Caco-2 (cell line): ENCODE data around the gene PPP1R9B. TPM values are rescaled to one million over a fixed set of nuclear protein-coding genes. Genes with fewer than 3 reads are reported as not detected.

Source experiments
- BruUV-seq: library from RNA; stranded (reverse); fragments of 400-500 nt; replicated peaks from 2 replicates; lab custom pipeline; 2021; lab: Mats Ljungman, UMichigan
- CTCF ChIA-PET: fragments of 300-600 bp; sonication (Branson Sonifier 250); formaldehyde crosslinking; loops from one replicate; lab custom pipeline; 2022; ENCODE audit warnings: antibody characterized with exemption; lab: Charles Lee
- POLR2A ChIA-PET: fragments of 300-600 bp; sonication (Branson Sonifier 250); formaldehyde crosslinking; loops from one replicate; lab custom pipeline; 2022; ENCODE audit warnings: antibody characterized with exemption; lab: Charles Lee
- DNase-seq, 2 experiments: peaks; one replicate each; pipeline versions ENCODE4 v3.0.0 to v3.0.0-alpha.2; 2020 to 2022
- H3K27me3 ChIP-seq: replicated peaks from 2 replicates; pipeline ENCODE4 v1.6.0; 2011; ENCODE audit warnings: low read length; ENCODE audit not compliant: control insufficient read depth, insufficient read depth
- H3K36me3 ChIP-seq: 2 replicates; pipeline ENCODE4 v1.5.1; 2011; ENCODE audit warnings: low read length; ENCODE audit not compliant: control insufficient read depth, insufficient read depth
- H3K4me1 ChIP-seq: fragments of 250-450 bp; sonication (Bioruptor Pico); 2 replicates; pipeline ENCODE4 v1.5.1; 2020; ENCODE audit warnings: mild to moderate bottlenecking
- H3K4me3 ChIP-seq: 2 replicates; pipeline ENCODE4 v1.5.1; 2011; ENCODE audit warnings: low read depth, mild to moderate bottlenecking, control low read depth, low read length
- H3K9me3 ChIP-seq: fragments of 250-450 bp; sonication (Bioruptor Pico); 2 replicates; pipeline ENCODE4 v1.5.1; 2020; ENCODE audit warnings: mild to moderate bottlenecking, moderate library complexity
- H3K27ac Mint-ChIP-seq: one replicate; pipeline ENCODE4 v1.8.0; 2022; ENCODE audit warnings: mixed read lengths; ENCODE audit not compliant: unreplicated experiment
- H3K27me3 Mint-ChIP-seq: one replicate; pipeline ENCODE4 v1.8.0; 2022; ENCODE audit warnings: mixed read lengths; ENCODE audit not compliant: insufficient read depth, unreplicated experiment
- H3K36me3 Mint-ChIP-seq: one replicate; pipeline ENCODE4 v1.8.0; 2022; ENCODE audit warnings: mild to moderate bottlenecking, mixed read lengths; ENCODE audit not compliant: insufficient read depth, unreplicated experiment
- H3K4me1 Mint-ChIP-seq: one replicate; pipeline ENCODE4 v1.8.0; 2022; ENCODE audit warnings: low read depth, mixed read lengths; ENCODE audit not compliant: unreplicated experiment
- H3K4me3 Mint-ChIP-seq: one replicate; pipeline ENCODE4 v1.8.0; 2022; ENCODE audit warnings: mild to moderate bottlenecking, moderate library complexity, mixed read lengths; ENCODE audit not compliant: unreplicated experiment
- H3K9me3 Mint-ChIP-seq: one replicate; pipeline ENCODE4 v1.8.0; 2022; ENCODE audit warnings: mixed read lengths; ENCODE audit not compliant: unreplicated experiment
- CTCF ChIP-seq, 2 experiments: fragments of 200-600 bp in 1 of 2; IDR thresholded peaks; 1 replicate in 1 of 2; 2 replicates in 1 of 2; pipeline versions ENCODE4 v1.5.1 to v1.8.0; 2011 to 2022; ENCODE audit warnings: antibody characterized with exemption in 1 of 2, control low read depth in 1 of 2, inconsistent platforms in 1 of 2, low read depth in 1 of 2, low read length in 1 of 2, mild to moderate bottlenecking in 1 of 2, moderate library complexity in 1 of 2; ENCODE audit not compliant: insufficient read depth in 1 of 2, severe bottlenecking in 1 of 2, unreplicated experiment in 1 of 2
- intact Hi-C: fragments of 100-400 bp; cut with micrococcal nuclease; formaldehyde crosslinking; loops from one replicate; pipeline ENCODE4 v1.10.0; 2022; ENCODE audit not compliant: unreplicated experiment
- total RNA-seq: library from RNA; stranded (reverse); gene quantifications from 2 replicates; pipeline ENCODE4 v1.2.3, GENCODE V29; 2022

The PPP1R9B gene
- total RNA-seq, 1 experiment from 2014 or later, result 74.8 TPM

DNA sequence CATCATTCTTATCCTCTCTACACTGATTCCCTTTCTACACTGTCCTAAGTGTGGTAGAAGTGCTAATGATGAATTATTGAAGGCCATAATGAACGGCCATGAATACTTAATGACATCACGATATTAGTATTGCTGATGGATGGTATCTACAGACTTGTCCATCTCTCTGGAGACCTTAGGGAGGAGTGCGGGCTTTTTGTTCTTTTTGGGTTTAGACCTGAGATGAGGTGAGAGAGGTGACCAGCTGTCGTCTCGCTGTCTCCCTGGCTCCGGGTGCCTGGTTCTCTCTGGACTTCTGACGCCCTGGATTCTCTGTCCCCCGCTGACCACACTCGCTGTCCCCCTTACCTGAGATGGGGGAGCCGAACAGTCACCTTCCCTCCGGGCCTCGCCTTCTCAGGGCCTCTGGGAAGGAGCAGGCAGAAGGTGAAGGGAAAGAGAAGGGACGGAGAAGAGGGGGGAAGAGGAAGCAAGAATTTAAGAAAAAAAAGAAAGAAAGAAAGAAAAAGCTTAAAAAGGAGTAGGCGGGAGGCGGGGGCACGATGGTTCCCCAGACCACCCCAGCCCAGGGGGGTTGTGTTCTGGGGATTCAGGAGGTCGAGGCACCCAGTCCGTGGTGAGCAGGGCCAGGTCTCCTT is 32.4 kb upstream of the PPP1R9B start:
- no peaks in the 10 kb centered on the region for H3K9me3 ChIP-seq
- H3K4me1 ChIP-seq, result peaks cover 14% of the 10 kb centered on the region
- no peak overlapping the region for H3K4me3 ChIP-seq
- H3K36me3 Mint-ChIP-seq, result no peaks in the 10 kb centered on the region
- BruUV-seq, result no TSS peak
- H3K4me3 Mint-ChIP-seq, result no peak overlapping the region
- peaks cover 13% of the 10 kb centered on the region for H3K4me1 Mint-ChIP-seq
- H3K36me3 ChIP-seq, result no peaks in the 10 kb centered on the region
- H3K27me3 Mint-ChIP-seq, result no peaks in the 10 kb centered on the region
- intact Hi-C loops, result no loop called here
- H3K27ac Mint-ChIP-seq, result no peak overlapping the region
- no peaks in the 10 kb centered on the region for H3K9me3 Mint-ChIP-seq
- POLR2A ChIA-PET, result no interaction called here
- no peak for TF ChIP-seq CTCF (IDR thresholded peaks at IDR 0.05; ENCODE audit: insufficient read depth in 1 of 2, low read depth in 1 of 2, low read length in 1 of 2, severe bottlenecking in 1 of 2, unreplicated experiment in 1 of 2)
- no peaks in the 10 kb centered on the region for H3K27me3 ChIP-seq
- DNase-seq, result no peak
- CTCF ChIA-PET, result interaction anchor here (0.6 to 1.8 kb wide), 3 partner anchors 13 to 89 kb away, joined by 3 to 11 read pairs (median 4); no protein-coding TSS in a partner anchor

DNA sequence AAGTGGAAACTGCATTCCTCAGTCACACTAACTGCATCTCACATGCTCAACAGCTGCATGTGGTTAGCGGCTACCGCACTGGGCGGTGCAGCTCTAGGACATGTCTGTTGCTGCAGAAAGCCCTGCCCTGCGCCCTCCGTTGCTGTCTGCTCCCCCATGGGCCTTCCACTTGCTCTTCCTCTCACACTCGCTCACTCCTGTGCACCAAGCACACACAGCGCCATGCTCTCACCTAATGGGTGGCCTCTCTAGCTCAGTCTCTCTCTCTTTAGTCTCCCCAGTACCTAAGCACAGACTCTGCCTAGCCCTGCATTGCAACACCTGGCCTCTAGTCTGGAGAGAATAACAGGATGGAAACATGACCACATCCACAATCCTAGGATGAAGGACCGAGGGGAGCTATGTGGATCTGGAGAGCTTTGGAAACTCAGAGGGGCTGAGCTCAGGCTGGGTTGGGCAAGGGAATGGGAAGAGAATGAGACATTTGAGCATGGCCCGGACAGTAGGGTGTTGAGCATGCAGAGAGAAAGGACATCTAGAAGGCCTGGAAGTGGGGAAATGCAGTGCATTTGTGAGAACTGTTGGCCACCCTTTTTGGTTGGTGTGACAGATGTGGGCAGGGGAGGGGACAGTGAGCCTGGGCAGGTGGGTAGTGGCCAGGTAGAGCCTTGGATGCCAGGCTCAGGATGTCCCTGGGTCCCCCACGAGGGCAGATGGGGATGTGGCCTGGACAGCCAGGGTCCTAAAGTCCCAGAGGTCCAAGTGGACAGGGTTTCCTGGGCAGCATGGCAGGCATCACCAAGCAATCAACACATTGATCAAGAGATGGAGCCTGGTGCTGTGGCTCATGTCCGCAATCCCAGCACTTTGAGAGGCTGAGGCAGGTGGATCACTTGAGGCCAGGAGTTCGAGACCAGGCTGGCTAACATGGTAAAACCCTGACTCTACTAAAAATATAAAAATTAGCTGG is 31.4 kb upstream of the PPP1R9B start:
- Mint-ChIP-seq H3K36me3 (no peaks in the 10 kb centered on the region), H3K4me3 (no peak overlapping the region), H3K9me3 (no peaks in the 10 kb centered on the region), H3K27ac (no peak overlapping the region), H3K27me3 (no peaks in the 10 kb centered on the region), H3K4me1 (peaks cover 17% of the 10 kb centered on the region)
- TF ChIP-seq CTCF (IDR thresholded peaks at IDR 0.05; ENCODE audit: insufficient read depth in 1 of 2, low read depth in 1 of 2, low read length in 1 of 2, severe bottlenecking in 1 of 2, unreplicated experiment in 1 of 2), result no peak
- ChIA-PET CTCF (interaction anchor here (0.8 to 1.8 kb wide), 4 partner anchors 8 to 18 kb away, joined by 3 to 11 read pairs (median 4); no protein-coding TSS in a partner anchor), POLR2A (interaction anchor here (0.5 to 0.6 kb wide), 2 partner anchors 139 to 362 kb away, joined by 3 to 4 read pairs; no protein-coding TSS in a partner anchor)
- Histone ChIP-seq H3K4me1 (peaks cover 18% of the 10 kb centered on the region), H3K36me3 (no peaks in the 10 kb centered on the region), H3K9me3 (no peaks in the 10 kb centered on the region), H3K27me3 (no peaks in the 10 kb centered on the region), H3K4me3 (no peak overlapping the region)
- intact Hi-C loops, result no loop called here
- no TSS peak for BruUV-seq
- no peak for DNase-seq

GRCh38 chr17:50181144-50181543 is 30.7 kb upstream of the PPP1R9B start:
- H3K4me1 ChIP-seq, result peaks cover 23% of the 10 kb centered on the region
- no peak overlapping the region for H3K27ac Mint-ChIP-seq
- peaks cover 19% of the 10 kb centered on the region for H3K4me1 Mint-ChIP-seq

More at GRCh38 chr17:50181144-50181543, 30.7 kb upstream of the PPP1R9B start:
- Histone ChIP-seq H3K4me3 (no peak overlapping the region), H3K27me3 (no peaks in the 10 kb centered on the region), H3K9me3 (no peaks in the 10 kb centered on the region), H3K36me3 (no peaks in the 10 kb centered on the region)
- ChIA-PET CTCF (interaction anchor here (0.8 to 1.8 kb wide), 4 partner anchors 8 to 19 kb away, joined by 3 to 11 read pairs (median 4); no protein-coding TSS in a partner anchor), POLR2A (interaction anchor here (0.6 kb wide), 1 partner anchor 139 kb away, joined by 4 read pairs; no protein-coding TSS in a partner anchor)
- no peaks in the 10 kb centered on the region for H3K27me3 Mint-ChIP-seq
- intact Hi-C loops, result no loop called here
- H3K9me3 Mint-ChIP-seq, result no peaks in the 10 kb centered on the region
- no TSS peak for BruUV-seq
- no peaks in the 10 kb centered on the region for H3K36me3 Mint-ChIP-seq
- no peak for TF ChIP-seq CTCF (IDR thresholded peaks at IDR 0.05; ENCODE audit: insufficient read depth in 1 of 2, low read depth in 1 of 2, low read length in 1 of 2, severe bottlenecking in 1 of 2, unreplicated experiment in 1 of 2)
- H3K4me3 Mint-ChIP-seq, result no peak overlapping the region
- DNase-seq, result no peak
